Measurements from ENCODE around the gene HMGCL. TPM values are rescaled to one million over a fixed set of nuclear protein-coding genes. Genes with fewer than 3 reads are reported as not detected.

The HMGCL gene
- total RNA-seq, 4 donors from 2014 or later = 35.8 to 84.3 (median 57.0) TPM

DNA sequence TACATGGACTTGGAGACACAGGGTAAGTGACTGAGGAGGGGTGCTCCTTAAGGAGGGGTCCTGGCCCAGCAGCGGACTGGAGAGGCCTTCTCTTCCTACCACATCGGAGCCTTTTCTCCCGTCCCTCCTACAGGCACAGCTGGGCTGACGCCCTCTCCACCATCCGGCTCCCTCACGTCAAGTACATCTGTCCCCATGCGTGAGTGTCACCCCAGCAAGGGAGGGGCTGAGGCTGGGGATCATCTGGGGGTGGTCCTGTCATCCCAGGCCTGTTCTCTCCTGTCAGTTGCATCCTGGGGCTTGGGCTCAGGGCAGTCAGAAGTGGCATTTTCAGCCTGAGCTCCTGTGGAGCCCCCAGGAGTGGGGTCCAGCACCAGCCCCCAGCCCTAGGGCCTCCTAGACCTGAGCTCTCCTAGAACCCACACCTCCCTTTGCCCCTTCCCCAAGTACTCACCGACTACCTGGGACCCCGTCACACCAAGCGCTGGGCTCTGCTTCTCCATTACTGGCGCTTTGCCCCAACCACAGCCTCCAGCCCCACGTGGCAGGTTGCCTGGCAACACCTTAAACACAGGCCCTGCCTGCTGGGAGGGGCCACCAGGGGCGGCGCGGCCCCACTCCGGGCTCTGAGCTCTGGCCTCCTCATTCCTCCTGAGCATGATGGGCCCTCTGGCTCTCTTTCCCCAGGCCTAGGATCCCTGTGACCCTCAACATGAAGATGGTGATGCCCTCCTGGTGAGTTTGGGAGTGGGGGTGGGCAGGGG, 32.0 kb downstream of the HMGCL start:
- Histone ChIP-seq H3K9me3 (no peaks in the 10 kb centered on the region), H3K36me3 (peaks cover 0 to 5% of the 10 kb centered on the region in 2 donors), H3K4me3 (replicated peaks in 1 of 3) (no peak overlapping the region), H3K4me1 (peaks cover 13 to 19% of the 10 kb centered on the region in 2 donors), H3K27ac (no peak overlapping the region), H3K27me3 (no peaks in the 10 kb centered on the region)
- no peak for TF ChIP-seq POLR2A (IDR thresholded peaks at IDR 0.05)
- TF ChIP-seq, protein P1, sequence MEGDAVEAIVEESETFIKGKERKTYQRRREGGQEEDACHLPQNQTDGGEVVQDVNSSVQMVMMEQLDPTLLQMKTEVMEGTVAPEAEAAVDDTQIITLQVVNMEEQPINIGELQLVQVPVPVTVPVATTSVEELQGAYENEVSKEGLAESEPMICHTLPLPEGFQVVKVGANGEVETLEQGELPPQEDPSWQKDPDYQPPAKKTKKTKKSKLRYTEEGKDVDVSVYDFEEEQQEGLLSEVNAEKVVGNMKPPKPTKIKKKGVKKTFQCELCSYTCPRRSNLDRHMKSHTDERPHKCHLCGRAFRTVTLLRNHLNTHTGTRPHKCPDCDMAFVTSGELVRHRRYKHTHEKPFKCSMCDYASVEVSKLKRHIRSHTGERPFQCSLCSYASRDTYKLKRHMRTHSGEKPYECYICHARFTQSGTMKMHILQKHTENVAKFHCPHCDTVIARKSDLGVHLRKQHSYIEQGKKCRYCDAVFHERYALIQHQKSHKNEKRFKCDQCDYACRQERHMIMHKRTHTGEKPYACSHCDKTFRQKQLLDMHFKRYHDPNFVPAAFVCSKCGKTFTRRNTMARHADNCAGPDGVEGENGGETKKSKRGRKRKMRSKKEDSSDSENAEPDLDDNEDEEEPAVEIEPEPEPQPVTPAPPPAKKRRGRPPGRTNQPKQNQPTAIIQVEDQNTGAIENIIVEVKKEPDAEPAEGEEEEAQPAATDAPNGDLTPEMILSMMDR (IDR thresholded peaks at IDR 0.05) = no peak
- peak; percentile 65 to 68 for DNase-seq
- intact Hi-C loops (cut with DNase I) = no loop called here
- 68 to 78% methylated on average over 9 to 12 of the region's 16 CpGs for WGBS, 2 donors

DNA sequence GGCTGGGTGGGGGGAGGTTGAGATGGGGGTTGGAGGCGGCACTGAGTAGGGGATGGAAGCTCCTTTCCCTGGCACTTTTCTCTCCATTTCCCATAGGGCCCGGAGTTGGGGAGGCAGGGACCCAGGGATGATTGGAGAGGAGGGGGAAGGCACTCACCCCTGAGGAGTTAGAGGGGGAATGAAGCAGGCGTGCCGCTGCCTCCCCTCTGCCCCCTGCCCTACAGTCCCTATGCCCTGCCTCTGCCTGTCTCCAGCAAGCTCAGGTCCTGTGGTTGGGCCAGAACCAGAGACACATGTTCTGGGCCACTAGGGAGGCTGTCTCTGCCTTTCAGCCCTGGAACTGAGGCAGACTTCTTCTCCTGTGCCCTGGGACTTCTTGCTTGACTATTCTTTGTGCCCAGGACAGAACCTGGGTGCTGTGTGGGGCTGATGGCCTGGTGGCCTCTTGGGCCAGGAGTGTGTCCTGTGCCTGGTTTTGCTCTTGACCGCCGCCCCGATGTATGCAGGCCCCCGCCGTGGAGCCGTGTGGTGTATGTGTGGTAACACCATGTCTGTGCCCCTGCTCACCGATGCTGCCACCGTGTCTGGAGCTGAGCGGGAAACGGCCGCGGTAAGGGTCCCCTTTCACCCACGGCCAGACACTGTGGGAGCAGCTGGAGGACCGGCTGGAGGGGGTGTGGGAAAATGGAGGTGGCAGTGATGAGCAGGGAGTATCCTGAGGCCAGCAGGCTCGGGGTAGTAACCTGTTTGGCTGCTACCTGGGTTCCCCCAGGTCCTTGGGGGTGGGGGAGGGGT, 32.9 kb downstream of the HMGCL start:
- intact Hi-C loops (cut with DNase I) = no loop called here
- H3K27ac ChIP-seq = peak overlapping the region in 1 of 3 donors; percentile 41
- H3K27me3 ChIP-seq = no peaks in the 10 kb centered on the region
- H3K36me3 ChIP-seq = peaks cover 4 to 7% of the 10 kb centered on the region in 2 donors
- peak overlapping the region in 1 of 3 donors; percentile 64 for H3K4me3 ChIP-seq (replicated peaks in 1 of 3)
- H3K4me1 ChIP-seq = peaks cover 13 to 19% of the 10 kb centered on the region in 2 donors
- DNase-seq = no peak
- 36 to 55% methylated on average over 6 to 11 of the region's 19 CpGs for WGBS, 2 donors
- H3K9me3 ChIP-seq = no peaks in the 10 kb centered on the region
- TF ChIP-seq, protein P1 (IDR thresholded peaks at IDR 0.05) = no peak
- no peak for TF ChIP-seq POLR2A (IDR thresholded peaks at IDR 0.05)

DNA sequence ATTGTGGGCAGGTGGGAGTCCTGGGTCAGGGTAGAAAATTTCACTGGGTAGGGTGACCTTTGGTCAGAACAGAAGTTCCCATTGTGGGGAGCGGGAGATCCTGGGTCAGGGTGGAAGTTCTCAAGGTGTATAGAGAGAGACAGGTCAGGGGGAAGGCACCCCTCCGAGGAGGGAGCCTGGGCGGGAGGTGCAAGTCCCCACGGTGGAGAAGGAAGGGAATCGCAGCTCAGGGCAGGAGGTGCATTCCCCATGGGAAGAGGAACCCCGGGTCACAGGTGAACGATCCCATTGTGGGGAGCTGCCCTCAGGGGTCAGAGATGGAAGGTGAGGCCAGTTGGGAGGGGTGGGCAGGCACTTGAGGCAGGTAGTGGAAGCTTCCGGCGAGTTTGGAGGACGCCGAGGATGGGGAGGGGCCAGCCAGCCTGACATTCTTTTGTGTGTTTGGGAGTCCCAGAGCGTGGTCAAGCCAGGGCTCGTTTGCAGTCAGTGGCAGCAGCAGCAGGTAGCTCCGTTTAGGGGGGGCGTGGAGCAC, 33.6 kb downstream of the HMGCL start:
- Histone ChIP-seq H3K27me3 (no peaks in the 10 kb centered on the region), H3K4me1 (peaks cover 13 to 19% of the 10 kb centered on the region in 2 donors), H3K9me3 (no peaks in the 10 kb centered on the region), H3K27ac (peak overlapping the region; percentile 39 to 65 (median 41)), H3K36me3 (peaks cover 8 to 15% of the 10 kb centered on the region in 2 donors), H3K4me3 (replicated peaks in 1 of 3) (peak overlapping the region; percentile 64 to 88 (median 87))
- 2 to 3% methylated on average over 13 to 15 of the region's 15 CpGs for WGBS, 2 donors
- DNase-seq = peak; percentile 67 to 68
- TF ChIP-seq, protein P1 (IDR thresholded peaks at IDR 0.05) = no peak
- TF ChIP-seq POLR2A (IDR thresholded peaks at IDR 0.05) = no peak
- intact Hi-C loops (cut with DNase I) = no loop called here

DNA sequence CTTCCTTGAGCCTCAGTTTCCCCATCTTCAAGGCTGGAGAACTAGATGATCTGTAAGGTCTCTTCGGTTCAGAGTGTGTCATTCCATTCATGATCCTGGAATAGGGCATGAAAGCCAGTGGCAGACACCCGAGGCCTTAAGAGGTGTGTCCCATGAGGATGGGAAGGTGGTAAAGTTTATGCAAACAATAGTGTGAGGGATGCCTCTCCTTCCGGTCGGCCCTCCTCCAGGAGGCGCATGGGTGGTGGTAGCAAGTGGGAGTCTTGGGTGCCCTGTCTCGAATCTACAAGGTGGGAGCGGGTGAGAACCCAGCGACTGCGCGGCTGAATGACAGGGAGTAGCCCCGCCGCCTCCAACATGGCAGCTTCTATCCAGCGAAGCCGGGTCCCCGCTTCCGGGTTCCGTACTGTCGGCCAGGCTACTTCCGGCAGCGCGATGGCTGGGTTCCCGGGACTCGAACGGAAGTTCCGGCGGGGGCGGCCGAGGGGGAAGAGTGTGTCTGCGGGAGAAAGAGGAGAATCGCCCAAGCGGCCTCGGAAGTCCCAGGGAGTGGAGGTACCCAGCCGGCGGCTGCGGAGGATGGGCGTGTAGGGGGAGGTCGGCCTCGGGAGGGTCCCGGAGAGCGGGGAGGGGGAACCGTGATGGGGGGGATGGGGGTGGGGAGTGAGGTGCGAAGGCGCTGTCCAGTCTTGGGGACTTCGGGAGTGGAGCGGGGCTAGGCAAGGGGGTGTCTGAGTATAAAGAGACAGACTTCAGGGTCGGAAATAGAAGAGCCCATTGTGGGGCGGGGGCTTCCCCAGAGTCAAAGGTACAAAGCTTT, 34.3 kb downstream of the HMGCL start, which contains the start of gene LYPLA2:
TSS of gene LYPLA2 (plus strand) at position 450 of the 820 bp plus-strand sequence. CDS start 1,538 bp downstream, outside the sequence.
- peak within 1 kb of the TSS; percentile 39 to 65 (median 41) for H3K27ac ChIP-seq
- peaks cover 13 to 19% of the 10 kb centered on the region in 2 donors for H3K4me1 ChIP-seq
- DNase-seq = peak; percentile 94 to 96
- H3K9me3 ChIP-seq = no peaks in the 10 kb centered on the region
- no peaks in the 10 kb centered on the region for H3K27me3 ChIP-seq
- H3K36me3 ChIP-seq = peaks cover 8 to 21% of the 10 kb centered on the region in 2 donors
- TF ChIP-seq POLR2A (IDR thresholded peaks at IDR 0.05) = peak in 1 of 2 donors; percentile 56
- TF ChIP-seq, protein P1 (IDR thresholded peaks at IDR 0.05) = no peak
- H3K4me3 ChIP-seq (replicated peaks in 1 of 3) = peak within 1 kb of the TSS; percentile 64 to 88 (median 87)
- intact Hi-C loops (cut with DNase I) = no loop called here
- WGBS, 2 donors = 2% methylated on average over 29 to 36 of the region's 47 CpGs

All from thyroid gland (tissue), 4 donors.